GM19455 (cell line): Measurements from ENCODE around the gene ZCCHC17.

Source experiments
- ATAC-seq: cut with Tn5 transposase; IDR thresholded peaks from one replicate; pipeline ENCODE4 v1.9.1; 2021; ENCODE audit not compliant: unreplicated experiment

Gene ZCCHC17

GRCh38 chr1:31389616-31390015 is 92.8 kb downstream of the ZCCHC17 start:
- ATAC-seq, result no peak

- ATAC-seq, result no peak
Observed at GRCh38 chr1:31390071-31390470, 93.2 kb downstream of the ZCCHC17 start.

- ATAC-seq, result no peak
Observed at GRCh38 chr1:31393463-31393862, 96.6 kb downstream of the ZCCHC17 start.

GRCh38 chr1:31394584-31395193 is 97.9 kb downstream of the ZCCHC17 start:
- ATAC-seq, result no peak

GRCh38 chr1:31396633-31397351 is 100.0 kb downstream of the ZCCHC17 start:
- ATAC-seq, result no peak

GRCh38 chr1:31397360-31398095 is 100.7 kb downstream of the ZCCHC17 start:
- ATAC-seq, result no peak

GRCh38 chr1:31398246-31398645 is 101.4 kb downstream of the ZCCHC17 start:
- no peak for ATAC-seq

- no peak for ATAC-seq
Observed at GRCh38 chr1:31399976-31400375, 103.1 kb downstream of the ZCCHC17 start.

- no peak for ATAC-seq
Observed at GRCh38 chr1:31400393-31400792, 103.6 kb downstream of the ZCCHC17 start.

GRCh38 chr1:31401241-31401640 is 104.4 kb downstream of the ZCCHC17 start:
- no peak for ATAC-seq

GRCh38 chr1:31405578-31406245 is 108.9 kb downstream of the ZCCHC17 start:
- no peak for ATAC-seq

- no peak for ATAC-seq
Observed at GRCh38 chr1:31407029-31407626, 110.3 kb downstream of the ZCCHC17 start.

GRCh38 chr1:31408788-31409318 is 112.0 kb downstream of the ZCCHC17 start:
- ATAC-seq, result no peak

GRCh38 chr1:31409946-31410858 is 113.4 kb downstream of the ZCCHC17 start:
- no peak for ATAC-seq

- no peak for ATAC-seq
Observed at GRCh38 chr1:31410871-31411270, 114.0 kb downstream of the ZCCHC17 start.

- ATAC-seq, result no peak
Observed at GRCh38 chr1:31412205-31412604, 115.4 kb downstream of the ZCCHC17 start.

GRCh38 chr1:31412732-31413404 is 116.0 kb downstream of the ZCCHC17 start, which contains the start of gene SERINC2:
TSS of gene SERINC2 (plus strand) at chr1:31413213. CDS start at chr1:31413266, 53 bp downstream.
- no peak for ATAC-seq

GRCh38 chr1:31413405-31414001 is 116.7 kb downstream of the ZCCHC17 start:
- ATAC-seq, result no peak
